H1 (cell line): ENCODE results near the gene LRRC56. TPM values are rescaled to one million over a fixed set of nuclear protein-coding genes. Genes with fewer than 3 reads are reported as not detected.
A peak's percentile ranks its signal among the peaks of the same experiment; 100 is the strongest.

Source experiments
- ATF3 ChIP-seq: IDR thresholded peaks from 2 replicates; pipeline ENCODE4 v1.6.1; 2011; ENCODE audit warnings: low read depth, mild to moderate bottlenecking, low read length; ENCODE audit not compliant: insufficient read depth
- CEBPB ChIP-seq: IDR thresholded peaks from 2 replicates; pipeline ENCODE4 v1.6.1; 2012; ENCODE audit warnings: low read depth, low read length
- CHD2 ChIP-seq: IDR thresholded peaks from 2 replicates; pipeline ENCODE4 v1.6.1; 2012; ENCODE audit warnings: low read length, improper control_type of control experiment
- CHD7 ChIP-seq: fragments of 300-600 bp; sonication (generic); IDR thresholded peaks from 2 replicates; pipeline ENCODE4 v1.7.1; 2012; ENCODE audit warnings: low read length, moderate library complexity, mild to moderate bottlenecking, inconsistent platforms; ENCODE audit not compliant: insufficient replicate concordance
- CTBP2 ChIP-seq: IDR thresholded peaks from 2 replicates; pipeline ENCODE4 v1.7.0; 2011; ENCODE audit warnings: borderline replicate concordance, mild to moderate bottlenecking, moderate library complexity, mixed read lengths, low read length; ENCODE audit not compliant: insufficient read depth, insufficient read length
- GABPA ChIP-seq: IDR thresholded peaks from 2 replicates; pipeline ENCODE4 v1.6.1; 2011; ENCODE audit warnings: mild to moderate bottlenecking, low read length, moderate library complexity, borderline replicate concordance; ENCODE audit not compliant: insufficient read depth
- GTF2F1 ChIP-seq: IDR thresholded peaks from 2 replicates; pipeline ENCODE4 v1.6.1; 2012; ENCODE audit warnings: low read depth, low read length, improper control_type of control experiment, borderline replicate concordance
- MAX ChIP-seq: IDR thresholded peaks from 2 replicates; pipeline ENCODE4 v1.6.1; 2012; ENCODE audit warnings: inconsistent platforms
- SP4 ChIP-seq: IDR thresholded peaks from 2 replicates; pipeline ENCODE4 v1.6.1; 2012; ENCODE audit warnings: low read length, inconsistent platforms
- TBP ChIP-seq: IDR thresholded peaks from 2 replicates; pipeline ENCODE4 v1.6.1; 2011; ENCODE audit warnings: low read depth, low read length, improper control_type of control experiment
- YY1 ChIP-seq: IDR thresholded peaks from 2 replicates; pipeline ENCODE4 v1.6.1; 2011; ENCODE audit warnings: low read depth, mild to moderate bottlenecking, low read length
- polyA plus RNA-seq, 7 experiments: library from polyadenylated mRNA; depleted of rRNA in 3 of 7; stranded (reverse) in 5 of 7; unstranded in 2 of 7; fragments of >200 nt in 5 of 7; fragments of 200-250 nt in 2 of 7; gene quantifications; 1 replicate in 5 of 7; 2 replicates in 1 of 7; 4 replicates in 1 of 7; pipeline versions ENCODE4 v1.2.1 to v1.2.3, GENCODE V29; 2011 to 2013; ENCODE audit warnings: missing spikeins in 2 of 7, mixed read lengths in 2 of 7
- total RNA-seq: library from RNA; stranded (reverse); fragmentation: NEBNext Ultra II Directional; extraction: Animal tissue kit (Norgen Biotek cat#: 25700); gene quantifications from 2 replicates; pipeline ENCODE4 v1.2.1, GENCODE V29; 2021

The LRRC56 gene
- total and polyA plus RNA-seq, 2 of the 8 experiments (the other 6 are each of a cell fraction or from before 2014, with no cell fraction given): 0.94 to 1.9 TPM

- no peak for TF ChIP-seq CHD7
- no peak for TF ChIP-seq GTF2F1
- TF ChIP-seq YY1: no peak
- TF ChIP-seq GABPA: no peak
- TF ChIP-seq CTBP2: no peak
- no peak for TF ChIP-seq CHD2
- TF ChIP-seq ATF3: no peak
- TF ChIP-seq TBP: no peak
- no peak for TF ChIP-seq CEBPB
- TF ChIP-seq SP4: no peak
- TF ChIP-seq MAX: 0 out of 2 replicates have a peak, but pooled peaks have one; percentile 10
These were observed 22.5 kb downstream of the LRRC56 start (continued) for GRCh38 chr11:559712-560304.
